ENCODE results near the gene MESP2. TPM values are rescaled to one million over a fixed set of nuclear protein-coding genes. Genes with fewer than 3 reads are reported as not detected.

Gene MESP2
- total and polyA plus RNA-seq, 2 of the 13 experiments (the other 11 are each of a cell fraction or from before 2014, with no cell fraction given): not detected

DNA sequence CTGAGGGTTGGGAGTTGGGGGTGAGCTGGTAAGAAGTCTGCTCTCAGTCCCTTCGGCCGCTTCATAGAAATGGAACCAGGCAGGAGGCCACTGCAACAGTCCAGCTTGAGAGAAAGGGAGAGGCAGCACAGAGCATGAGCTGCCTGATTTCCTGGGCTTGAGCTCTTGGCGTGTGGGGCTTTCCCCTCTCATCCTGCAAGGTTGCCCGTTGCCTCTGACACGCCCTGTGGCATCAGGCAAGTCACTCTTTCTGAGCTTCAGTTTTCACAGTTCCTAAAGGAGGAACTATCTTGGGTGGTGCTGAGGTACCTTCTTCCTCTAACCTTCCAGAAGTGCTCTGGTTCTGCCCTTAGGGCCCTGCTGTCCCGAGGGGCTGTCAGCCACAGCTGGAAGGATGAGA lies 4.9 kb downstream of the MESP2 start:
- ATAC-seq (no peak), FAIRE-seq (no peak), DNase-seq (ENCODE audit: low spot score) (no peak)
- peaks cover 2 to 8% of the 10 kb centered on the region in 2 experiments; a peak in 3 of 5 replicates for H3K27me3 ChIP-seq (ENCODE audit: control insufficient read depth in 1 of 2, insufficient read depth in 2 of 2, low read length in 2 of 2)
- no peaks in the 10 kb centered on the region; the same call in 1 of the 2 replicates for H4K20me1 ChIP-seq (ENCODE audit: insufficient read depth, low read length)
- H3K4me1 ChIP-seq (ENCODE audit: insufficient read depth, low read length): peaks cover 69% of the 10 kb centered on the region
- POLR2A ChIA-PET: no interaction called here
- H3K9ac ChIP-seq (ENCODE audit: insufficient read depth, low read depth, low read length): no peak overlapping the region
- intact Hi-C loops (cut with micrococcal nuclease; ENCODE audit: unreplicated experiment): no loop called here
- in situ Hi-C loops (cut with HindIII; ENCODE audit: extremely low pct_ligation_motif_present, low pct_unique_long_range_greater_than_20kb): no loop called here
- 59% methylated on average over 6 of the region's 6 CpGs for WGBS (ENCODE audit: low lambda C conversion rate)
- peaks cover 2 to 12% of the 10 kb centered on the region in 2 experiments; a peak in 3 of 5 replicates for H3K36me3 ChIP-seq (replicated peaks in 1 of 2; ENCODE audit: control insufficient read depth in 1 of 2, insufficient read depth in 2 of 2, low read length in 2 of 2)
- no peaks in the 10 kb centered on the region for H3K9me3 ChIP-seq (ENCODE audit: low read length)
- CTCF ChIA-PET (ENCODE audit: low intra/inter-chr PET ratio, low total read pairs): no interaction called here
- H3K4me2 ChIP-seq (ENCODE audit: low read depth, low read length): no peak overlapping the region
- TF ChIP-seq, protein P1, sequence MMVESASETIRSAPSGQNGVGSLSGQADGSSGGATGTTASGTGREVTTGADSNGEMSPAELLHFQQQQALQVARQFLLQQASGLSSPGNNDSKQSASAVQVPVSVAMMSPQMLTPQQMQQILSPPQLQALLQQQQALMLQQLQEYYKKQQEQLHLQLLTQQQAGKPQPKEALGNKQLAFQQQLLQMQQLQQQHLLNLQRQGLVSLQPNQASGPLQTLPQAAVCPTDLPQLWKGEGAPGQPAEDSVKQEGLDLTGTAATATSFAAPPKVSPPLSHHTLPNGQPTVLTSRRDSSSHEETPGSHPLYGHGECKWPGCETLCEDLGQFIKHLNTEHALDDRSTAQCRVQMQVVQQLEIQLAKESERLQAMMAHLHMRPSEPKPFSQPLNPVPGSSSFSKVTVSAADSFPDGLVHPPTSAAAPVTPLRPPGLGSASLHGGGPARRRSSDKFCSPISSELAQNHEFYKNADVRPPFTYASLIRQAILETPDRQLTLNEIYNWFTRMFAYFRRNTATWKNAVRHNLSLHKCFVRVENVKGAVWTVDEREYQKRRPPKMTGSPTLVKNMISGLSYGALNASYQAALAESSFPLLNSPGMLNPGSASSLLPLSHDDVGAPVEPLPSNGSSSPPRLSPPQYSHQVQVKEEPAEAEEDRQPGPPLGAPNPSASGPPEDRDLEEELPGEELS (CRISPR knock-in tag; IDR thresholded peaks at IDR 0.05): no peak
- no TSS peak for BruUV-seq (replicated peaks)
- no peak overlapping the region for H2AFZ ChIP-seq (ENCODE audit: low read length)
- H3K79me2 ChIP-seq (ENCODE audit: insufficient read depth, low read length): no peaks in the 10 kb centered on the region
- H3K4me3 ChIP-seq (replicated peaks in 1 of 3; ENCODE audit: insufficient read depth in 1 of 3, low read depth in 2 of 3, low read length in 3 of 3): no peak overlapping the region
- H3K27ac ChIP-seq (ENCODE audit: extremely low read length, insufficient read depth, low read length): no peak overlapping the region

DNA sequence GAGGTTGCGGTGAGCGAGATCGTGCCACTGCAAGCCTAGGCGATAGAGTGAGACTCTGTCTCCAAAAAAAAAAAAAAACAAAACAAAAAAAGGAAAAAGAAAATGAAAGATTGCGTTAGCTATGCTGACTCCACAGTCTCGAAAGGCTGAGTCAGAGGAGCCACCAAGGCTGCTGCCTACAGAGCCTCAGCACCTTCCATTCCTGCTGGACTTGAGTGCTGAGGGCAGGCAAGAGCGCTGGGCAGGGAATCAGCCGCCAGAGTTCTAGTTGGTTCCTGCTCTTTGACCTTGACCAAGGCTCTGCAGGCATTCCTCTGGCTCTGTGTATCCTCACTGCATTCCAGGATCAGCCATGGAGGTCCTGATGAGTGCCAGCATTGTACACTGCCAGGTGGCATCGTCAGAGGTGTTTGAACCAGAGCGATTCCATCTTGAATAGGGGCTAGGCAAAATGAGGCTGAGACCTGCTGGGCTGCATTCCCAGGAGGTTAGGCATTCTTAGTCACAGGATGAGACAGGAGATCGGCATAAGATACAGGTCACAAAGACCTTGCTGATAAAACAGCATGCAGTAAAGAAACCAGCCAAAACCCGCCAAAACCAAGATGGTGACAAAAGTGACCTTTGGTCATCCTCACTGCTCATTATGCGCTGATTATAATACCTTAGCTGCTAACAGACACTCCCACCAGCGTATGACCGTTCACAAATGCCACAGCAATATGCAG lies 5.9 kb downstream of the MESP2 start:
- Histone ChIP-seq H3K4me3 (replicated peaks in 1 of 3; ENCODE audit: insufficient read depth in 1 of 3, low read depth in 2 of 3, low read length in 3 of 3) (no peak overlapping the region), H3K27me3 (ENCODE audit: control insufficient read depth in 1 of 2, insufficient read depth in 2 of 2, low read length in 2 of 2) (peaks cover 2 to 7% of the 10 kb centered on the region in 2 experiments; a peak in 3 of 5 replicates), H3K9me3 (ENCODE audit: low read length) (no peaks in the 10 kb centered on the region), H3K36me3 (replicated peaks in 1 of 2; ENCODE audit: control insufficient read depth in 1 of 2, insufficient read depth in 2 of 2, low read length in 2 of 2) (peaks cover 2 to 16% of the 10 kb centered on the region in 2 experiments; a peak in 3 of 5 replicates), H3K4me1 (ENCODE audit: insufficient read depth, low read length) (peaks cover 73% of the 10 kb centered on the region), H3K79me2 (ENCODE audit: insufficient read depth, low read length) (no peaks in the 10 kb centered on the region), H3K9ac (ENCODE audit: insufficient read depth, low read depth, low read length) (no peak overlapping the region), H3K27ac (ENCODE audit: extremely low read length, insufficient read depth, low read length) (no peak overlapping the region), H2AFZ (ENCODE audit: low read length) (no peak overlapping the region), H4K20me1 (ENCODE audit: insufficient read depth, low read length) (no peaks in the 10 kb centered on the region; the same call in 1 of the 2 replicates), H3K4me2 (ENCODE audit: low read depth, low read length) (peak overlapping the region; percentile 42)
- ChIA-PET POLR2A (no interaction called here), CTCF (ENCODE audit: low intra/inter-chr PET ratio, low total read pairs) (no interaction called here)
- intact Hi-C loops (cut with micrococcal nuclease; ENCODE audit: unreplicated experiment) (no loop called here), in situ Hi-C loops (cut with HindIII; ENCODE audit: extremely low pct_ligation_motif_present, low pct_unique_long_range_greater_than_20kb) (no loop called here)
- FAIRE-seq (peak; percentile 85), ATAC-seq (peak; percentile 82), DNase-seq (ENCODE audit: low spot score) (peak; percentile 84)
- BruUV-seq (replicated peaks): no TSS peak
- 55% methylated on average over 8 of the region's 15 CpGs for WGBS (ENCODE audit: low lambda C conversion rate)
- TF ChIP-seq BCL6 (CRISPR knock-in tag; IDR thresholded peaks at IDR 0.05) (peak; percentile 90), SALL1 (CRISPR knock-in tag; IDR thresholded peaks at IDR 0.05) (peak; percentile 70; the same call in 1 of the 2 replicates), NR2F6 (IDR thresholded peaks at IDR 0.05) (peak; percentile 33), NR2F6 (CRISPR knock-in tag; IDR thresholded peaks at IDR 0.05) (peak; percentile 70), TARDBP (CRISPR knock-in tag; IDR thresholded peaks at IDR 0.05) (no peak), MAFF (IDR thresholded peaks at IDR 0.05; ENCODE audit: low read depth, low read length) (peak; percentile 59), RFX5 (IDR thresholded peaks at IDR 0.05; ENCODE audit: low read depth, low read length) (no peak), MAFK (conservative IDR thresholded peaks at IDR 0.05 in 1 of 2, IDR thresholded peaks at IDR 0.05 in 1 of 2; ENCODE audit: low read length in 2 of 2) (peak; percentile 63 to 78), ZGPAT (CRISPR knock-in tag; IDR thresholded peaks at IDR 0.05) (peak; percentile 32; the same call in 1 of the 2 replicates)
- TF ChIP-seq, protein P2, sequence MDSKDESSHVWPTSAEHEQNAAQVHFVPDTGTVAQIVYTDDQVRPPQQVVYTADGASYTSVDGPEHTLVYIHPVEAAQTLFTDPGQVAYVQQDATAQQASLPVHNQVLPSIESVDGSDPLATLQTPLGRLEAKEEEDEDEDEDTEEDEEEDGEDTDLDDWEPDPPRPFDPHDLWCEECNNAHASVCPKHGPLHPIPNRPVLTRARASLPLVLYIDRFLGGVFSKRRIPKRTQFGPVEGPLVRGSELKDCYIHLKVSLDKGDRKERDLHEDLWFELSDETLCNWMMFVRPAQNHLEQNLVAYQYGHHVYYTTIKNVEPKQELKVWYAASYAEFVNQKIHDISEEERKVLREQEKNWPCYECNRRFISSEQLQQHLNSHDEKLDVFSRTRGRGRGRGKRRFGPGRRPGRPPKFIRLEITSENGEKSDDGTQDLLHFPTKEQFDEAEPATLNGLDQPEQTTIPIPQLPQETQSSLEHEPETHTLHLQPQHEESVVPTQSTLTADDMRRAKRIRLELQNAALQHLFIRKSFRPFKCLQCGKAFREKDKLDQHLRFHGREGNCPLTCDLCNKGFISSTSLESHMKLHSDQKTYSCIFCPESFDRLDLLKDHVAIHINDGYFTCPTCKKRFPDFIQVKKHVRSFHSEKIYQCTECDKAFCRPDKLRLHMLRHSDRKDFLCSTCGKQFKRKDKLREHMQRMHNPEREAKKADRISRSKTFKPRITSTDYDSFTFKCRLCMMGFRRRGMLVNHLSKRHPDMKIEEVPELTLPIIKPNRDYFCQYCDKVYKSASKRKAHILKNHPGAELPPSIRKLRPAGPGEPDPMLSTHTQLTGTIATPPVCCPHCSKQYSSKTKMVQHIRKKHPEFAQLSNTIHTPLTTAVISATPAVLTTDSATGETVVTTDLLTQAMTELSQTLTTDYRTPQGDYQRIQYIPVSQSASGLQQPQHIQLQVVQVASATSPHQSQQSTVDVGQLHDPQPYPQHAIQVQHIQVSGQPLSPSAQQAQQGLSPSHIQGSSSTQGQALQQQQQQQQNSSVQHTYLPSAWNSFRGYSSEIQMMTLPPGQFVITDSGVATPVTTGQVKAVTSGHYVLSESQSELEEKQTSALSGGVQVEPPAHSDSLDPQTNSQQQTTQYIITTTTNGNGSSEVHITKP (CRISPR knock-in tag; IDR thresholded peaks at IDR 0.05; ENCODE audit: low read depth): 0 out of 2 replicates have a peak, but pooled peaks have one; percentile 35
